RWPE2 (cell line): ENCODE measurements around the gene DMD.

ENCODE experiments used
- ATAC-seq: fragments of 200-7000 bp; cut with Tn5 transposase; 3 replicates; pipeline ENCODE4 v1.9.1; 2021; ENCODE audit warnings: low read depth
- DNase-seq: peaks from one replicate; pipeline ENCODE4 v3.0.0-alpha.2; 2020; ENCODE audit warnings: low spot score
- H3K27ac ChIP-seq: fragments of 450-650 bp; 2 replicates; pipeline ENCODE4 v1.5.1; 2017; ENCODE audit warnings: mild to moderate bottlenecking; ENCODE audit not compliant: poor library complexity, severe bottlenecking
- H3K27me3 ChIP-seq: fragments of 250-450 bp; sonication (Bioruptor Pico); 2 replicates; pipeline ENCODE4 v1.5.1; 2021; ENCODE audit warnings: mild to moderate bottlenecking, moderate library complexity; ENCODE audit not compliant: insufficient read depth, poor library complexity, severe bottlenecking
- H3K36me3 ChIP-seq: fragments of 250-450 bp; sonication (Bioruptor Pico); 2 replicates; pipeline ENCODE4 v1.5.1; 2020; ENCODE audit warnings: low read depth, mild to moderate bottlenecking, moderate library complexity
- H3K4me1 ChIP-seq: fragments of 250-450 bp; sonication (Bioruptor Pico); 2 replicates; pipeline ENCODE4 v1.5.1; 2021; ENCODE audit warnings: mild to moderate bottlenecking, moderate library complexity; ENCODE audit not compliant: insufficient read depth, poor library complexity, severe bottlenecking
- H3K4me3 ChIP-seq: fragments of 250-450 bp; sonication (Bioruptor Pico); 2 replicates; pipeline ENCODE4 v1.5.1; 2021; ENCODE audit warnings: mild to moderate bottlenecking, moderate library complexity; ENCODE audit not compliant: severe bottlenecking
- H3K9me3 ChIP-seq: fragments of 250-450 bp; sonication (Bioruptor Pico); 2 replicates; pipeline ENCODE4 v1.5.1; 2021; ENCODE audit warnings: mild to moderate bottlenecking, moderate library complexity; ENCODE audit not compliant: severe bottlenecking
- CTCF ChIP-seq: fragments of 450-650 bp; IDR thresholded peaks from one replicate; pipeline ENCODE4 v1.5.1; 2017; ENCODE audit warnings: mild to moderate bottlenecking, moderate library complexity; ENCODE audit not compliant: poor library complexity, severe bottlenecking

DMD gene

GRCh38 chrX:31314921-31315320, 1896.4 kb downstream of the DMD start:
- Histone ChIP-seq H3K27me3 (no peaks in the 10 kb centered on the region), H3K4me3 (no peak overlapping the region)
- no peak for DNase-seq

GRCh38 chrX:31307952-31308351, 1903.4 kb downstream of the DMD start:
- no peak overlapping the region for H3K27ac ChIP-seq
- no peaks in the 10 kb centered on the region for H3K36me3 ChIP-seq
- ATAC-seq (no peak), DNase-seq (no peak)
- H3K27me3 ChIP-seq, result no peaks in the 10 kb centered on the region
- no peaks in the 10 kb centered on the region for H3K9me3 ChIP-seq
- no peak overlapping the region for H3K4me3 ChIP-seq
- TF ChIP-seq CTCF, result no peak
- no peaks in the 10 kb centered on the region for H3K4me1 ChIP-seq

More at GRCh38 chrX:31314921-31315320, 1896.4 kb downstream of the DMD start:
- Histone ChIP-seq H3K9me3 (no peaks in the 10 kb centered on the region), H3K36me3 (no peaks in the 10 kb centered on the region), H3K27ac (no peak overlapping the region), H3K4me1 (no peaks in the 10 kb centered on the region)
- no peak for ATAC-seq
- TF ChIP-seq CTCF, result no peak

GRCh38 chrX:31302573-31303075, 1908.7 kb downstream of the DMD start:
- DNase-seq, result no peak
- no peak for TF ChIP-seq CTCF
- Histone ChIP-seq H3K27ac (no peak overlapping the region), H3K27me3 (no peaks in the 10 kb centered on the region), H3K9me3 (no peaks in the 10 kb centered on the region), H3K4me3 (no peak overlapping the region), H3K36me3 (no peaks in the 10 kb centered on the region), H3K4me1 (peaks cover 8% of the 10 kb centered on the region)
- no peak for ATAC-seq

GRCh38 chrX:31301941-31302340, 1909.4 kb downstream of the DMD start:
- DNase-seq (no peak), ATAC-seq (no peak)
- Histone ChIP-seq H3K27me3 (no peaks in the 10 kb centered on the region), H3K4me1 (peaks cover 10% of the 10 kb centered on the region), H3K9me3 (no peaks in the 10 kb centered on the region), H3K27ac (no peak overlapping the region), H3K4me3 (no peak overlapping the region), H3K36me3 (no peaks in the 10 kb centered on the region)
- no peak for TF ChIP-seq CTCF

GRCh38 chrX:31301203-31301602, 1910.1 kb downstream of the DMD start:
- no peaks in the 10 kb centered on the region for H3K27me3 ChIP-seq
- H3K36me3 ChIP-seq, result no peaks in the 10 kb centered on the region
- ATAC-seq (no peak), DNase-seq (no peak)
- H3K9me3 ChIP-seq, result no peaks in the 10 kb centered on the region
- no peak overlapping the region for H3K4me3 ChIP-seq
- no peak overlapping the region for H3K27ac ChIP-seq
- no peak for TF ChIP-seq CTCF
- H3K4me1 ChIP-seq, result peaks cover 10% of the 10 kb centered on the region
